EH (cell line): ENCODE measurements around the gene SLCO2B1.
A peak's percentile ranks its signal among the peaks of the same experiment; 100 is the strongest.

Source experiments
- DNase-seq: peaks from one replicate; pipeline ENCODE4 v3.0.0-alpha.2; 2015; ENCODE audit warnings: low read depth

SLCO2B1 gene

GRCh38 chr11:75161506-75162095 lies 10.7 kb downstream of the SLCO2B1 start:
- no peak for DNase-seq

DNA sequence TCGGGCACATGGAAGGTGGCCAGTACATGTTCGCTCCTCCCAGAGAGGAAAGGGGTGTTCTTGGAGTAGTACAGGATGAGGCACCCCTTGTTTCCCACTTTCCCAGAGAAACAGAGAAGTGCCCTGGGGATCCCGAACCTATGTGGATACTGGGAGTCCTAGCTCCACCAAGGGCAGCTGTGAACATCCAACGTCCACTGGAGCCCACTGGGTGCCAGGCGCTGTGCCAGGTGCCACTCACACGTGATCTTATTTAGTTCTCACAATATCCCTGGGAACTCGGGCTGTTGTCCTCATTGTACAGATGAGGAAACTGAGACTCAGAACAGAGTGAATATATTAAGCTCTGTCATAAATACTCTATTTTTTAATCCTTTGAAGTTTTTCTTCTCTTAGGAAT lies 12.0 kb downstream of the SLCO2B1 start:
- no peak for DNase-seq

DNA sequence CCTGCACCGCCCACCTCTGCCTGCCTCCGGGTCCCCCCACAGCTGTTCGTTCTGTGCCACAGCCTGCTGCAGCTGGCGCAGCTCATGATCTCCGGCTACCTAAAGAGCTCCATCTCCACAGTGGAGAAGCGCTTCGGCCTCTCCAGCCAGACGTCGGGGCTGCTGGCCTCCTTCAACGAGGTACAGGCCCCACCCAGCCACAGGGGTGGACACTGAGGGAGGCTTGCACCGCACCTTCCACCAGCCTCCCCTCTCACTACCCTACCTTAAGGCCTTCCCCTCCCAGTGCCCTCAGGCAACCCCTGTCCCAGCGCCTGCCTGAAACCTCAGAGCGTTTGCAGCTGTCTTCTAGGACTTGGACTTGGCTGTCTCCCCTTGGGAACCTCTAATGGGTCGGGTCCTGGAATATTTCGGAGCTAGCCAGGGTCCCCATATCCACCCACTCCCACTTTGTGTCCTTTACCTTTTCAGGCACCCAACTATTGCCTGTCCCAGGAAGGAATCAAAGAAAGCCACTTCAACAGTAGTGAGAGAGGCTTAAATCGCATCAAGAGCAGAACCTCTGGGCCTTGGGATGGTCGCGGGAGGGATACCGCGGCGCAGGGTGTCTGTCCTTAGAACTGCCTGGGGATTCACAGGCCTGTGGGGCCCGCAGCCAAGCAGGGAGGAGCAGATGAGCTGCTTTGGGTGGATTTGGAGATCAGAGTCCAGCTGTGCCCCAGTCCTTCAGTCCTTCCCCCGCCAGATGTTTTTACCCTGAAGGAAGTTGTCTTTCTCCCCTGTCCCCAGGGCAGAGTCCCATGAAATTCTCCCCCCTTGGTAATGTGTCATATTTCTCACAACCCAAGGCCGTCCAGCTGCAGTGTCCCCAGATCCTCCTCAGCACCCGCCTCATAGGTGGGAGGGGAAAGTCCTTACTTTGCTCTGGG lies 13.3 kb downstream of the SLCO2B1 start:
- DNase-seq = no peak

DNA sequence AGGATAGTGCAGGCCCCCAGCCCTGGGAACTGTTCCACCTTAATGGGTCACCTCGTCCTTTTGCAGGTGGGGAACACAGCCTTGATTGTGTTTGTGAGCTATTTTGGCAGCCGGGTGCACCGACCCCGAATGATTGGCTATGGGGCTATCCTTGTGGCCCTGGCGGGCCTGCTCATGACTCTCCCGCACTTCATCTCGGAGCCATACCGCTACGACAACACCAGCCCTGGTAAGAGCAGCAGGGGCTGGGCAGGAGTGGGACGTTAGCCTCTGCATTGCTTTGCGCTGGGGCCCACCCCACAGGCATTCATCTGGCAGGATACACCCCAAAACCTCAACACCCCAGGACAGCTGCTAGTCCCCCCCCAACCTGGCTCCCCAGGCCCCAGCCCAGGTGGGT lies 14.8 kb downstream of the SLCO2B1 start:
- DNase-seq = no peak

DNA sequence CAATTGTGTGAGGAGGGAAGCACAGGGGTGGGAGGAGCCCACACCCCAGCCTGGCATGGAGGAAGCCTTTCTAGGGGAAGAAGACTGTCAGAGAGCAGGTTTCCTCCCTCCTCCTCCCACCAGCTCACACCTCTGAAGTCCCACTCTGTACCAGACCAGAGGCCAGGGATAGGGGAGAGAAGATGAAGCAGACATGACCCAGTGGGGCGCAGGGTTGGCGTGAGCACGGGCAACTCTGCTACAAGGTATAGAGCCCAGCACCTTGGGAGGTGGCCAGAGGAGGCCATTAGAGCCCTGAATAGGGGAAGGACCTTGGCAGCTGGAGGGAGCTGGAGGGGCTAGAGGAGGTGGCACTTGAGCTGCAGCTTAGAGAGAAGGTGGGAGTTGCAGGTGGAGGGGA lies 15.9 kb downstream of the SLCO2B1 start:
- no peak for DNase-seq

DNA sequence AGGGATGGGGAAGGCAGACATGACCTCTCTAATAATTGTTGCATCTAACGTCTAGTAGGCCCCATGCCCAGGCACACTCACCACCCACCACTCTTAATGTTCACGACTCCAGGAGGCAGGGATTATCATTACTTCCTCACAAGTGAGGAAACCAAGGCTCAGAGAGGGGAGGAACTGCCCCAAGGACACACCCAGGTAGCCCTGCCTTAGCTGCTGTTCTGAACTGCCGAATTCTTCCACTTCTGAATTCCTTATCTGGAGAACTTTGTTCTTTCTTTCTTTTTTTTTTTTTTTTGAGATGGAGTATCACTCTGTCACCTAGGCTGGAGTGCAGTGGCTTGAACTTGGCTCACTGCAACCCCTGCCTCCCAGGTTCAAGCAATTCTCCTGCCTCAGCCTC lies 16.7 kb downstream of the SLCO2B1 start:
- no peak for DNase-seq

DNA sequence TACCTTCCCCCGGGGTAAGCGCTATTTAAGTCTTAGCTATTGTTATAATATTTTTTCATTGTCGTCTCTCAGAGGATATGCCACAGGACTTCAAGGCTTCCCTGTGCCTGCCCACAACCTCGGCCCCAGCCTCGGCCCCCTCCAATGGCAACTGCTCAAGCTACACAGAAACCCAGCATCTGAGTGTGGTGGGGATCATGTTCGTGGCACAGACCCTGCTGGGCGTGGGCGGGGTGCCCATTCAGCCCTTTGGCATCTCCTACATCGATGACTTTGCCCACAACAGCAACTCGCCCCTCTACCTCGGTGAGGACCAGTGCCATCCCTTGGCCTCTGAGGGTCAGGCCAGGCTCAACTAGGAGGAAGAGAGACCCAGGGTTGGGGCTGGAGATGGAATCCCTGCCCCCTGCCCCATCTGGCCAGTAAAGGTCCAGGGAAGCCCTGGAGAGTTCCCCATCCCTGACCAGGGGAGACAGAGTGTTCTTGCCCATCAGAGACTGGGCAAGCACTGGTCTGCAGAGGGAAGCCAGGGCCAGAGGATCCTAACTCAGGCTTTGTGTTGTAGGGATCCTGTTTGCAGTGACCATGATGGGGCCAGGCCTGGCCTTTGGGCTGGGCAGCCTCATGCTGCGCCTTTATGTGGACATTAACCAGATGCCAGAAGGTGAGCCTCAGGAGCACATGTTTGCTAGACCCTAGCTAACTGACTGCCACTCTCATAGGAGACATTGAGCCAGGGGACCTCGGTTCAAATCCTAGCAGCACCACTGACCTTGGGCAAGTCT lies 18.4 kb downstream of the SLCO2B1 start:
- DNase-seq = no peak

GRCh38 chr11:75170516-75171201 lies 19.8 kb downstream of the SLCO2B1 start:
- DNase-seq = no peak

- no peak for DNase-seq
Observed at GRCh38 chr11:75173336-75173735, 22.4 kb downstream of the SLCO2B1 start.

DNA sequence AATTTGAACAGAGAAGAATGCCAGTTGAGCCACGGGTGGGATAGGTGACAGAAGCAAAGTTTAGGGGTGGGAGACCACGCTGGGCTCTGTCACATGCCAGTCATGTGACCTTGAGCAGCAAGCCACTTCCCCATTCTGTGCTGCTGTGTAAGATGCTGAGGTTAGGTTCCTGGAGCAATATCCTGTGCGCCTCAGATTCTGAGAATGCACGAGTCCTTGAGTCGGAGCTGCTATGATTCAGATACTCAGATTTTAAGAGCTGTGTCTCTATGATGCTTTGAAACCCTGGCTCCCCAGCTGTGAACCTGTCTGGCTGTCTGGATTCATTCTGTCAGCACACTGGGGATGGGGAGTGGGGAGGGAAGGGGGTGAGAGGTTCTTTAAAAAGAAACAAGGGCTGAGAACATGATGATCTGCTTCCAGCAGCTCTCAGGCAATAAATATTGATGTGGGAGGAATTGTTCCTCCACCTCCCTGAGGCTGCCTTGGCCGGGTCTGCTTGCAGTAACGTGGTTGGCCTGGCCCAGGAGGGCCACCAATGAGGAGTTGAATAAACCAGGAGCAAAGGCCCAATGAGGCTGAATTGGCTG lies 24.0 kb downstream of the SLCO2B1 start:
- peak; percentile 28 for DNase-seq

GRCh38 chr11:75182664-75183063 lies 31.8 kb downstream of the SLCO2B1 start:
- DNase-seq = no peak

DNA sequence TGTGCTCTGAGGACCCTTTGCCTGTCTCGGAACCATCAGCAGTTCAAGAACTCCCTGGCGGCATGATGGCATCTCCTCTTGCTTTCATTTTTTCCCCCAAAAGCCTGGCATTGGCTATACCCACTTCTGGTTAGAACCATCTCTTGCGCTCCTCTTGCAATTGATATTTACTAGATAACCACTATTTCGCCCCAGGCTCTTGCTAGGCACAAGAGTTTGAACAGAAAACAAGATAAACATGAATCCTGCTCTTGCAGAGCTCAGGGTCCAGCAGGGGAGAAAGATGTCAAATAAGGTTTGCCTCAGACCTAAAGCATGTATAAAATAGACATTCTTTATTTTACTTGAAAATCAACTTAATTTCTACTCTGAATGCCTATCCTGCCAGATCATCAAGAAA lies 33.1 kb downstream of the SLCO2B1 start:
- DNase-seq = no peak

- DNase-seq = no peak
Observed at GRCh38 chr11:75184757-75185425, 34.0 kb downstream of the SLCO2B1 start.

GRCh38 chr11:75185866-75186265 lies 35.0 kb downstream of the SLCO2B1 start:
- no peak for DNase-seq

DNA sequence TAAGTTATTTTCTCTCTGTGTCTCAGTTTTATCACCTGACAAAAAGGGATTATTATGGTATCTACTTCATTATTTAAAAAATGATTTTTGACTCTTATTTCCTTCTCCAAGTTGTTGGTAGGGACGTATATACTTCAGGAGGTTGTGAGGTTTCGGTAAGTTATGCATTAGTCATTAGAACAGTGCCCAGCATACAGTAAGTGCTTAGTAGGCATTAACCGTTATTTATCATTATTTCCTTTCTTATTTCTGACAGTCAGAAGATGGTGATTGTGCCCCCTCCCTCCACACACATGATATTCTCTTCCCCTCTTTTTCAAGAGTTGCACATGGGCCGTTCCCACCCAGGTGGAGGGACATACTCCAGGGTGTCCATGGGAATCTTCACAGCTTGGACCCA lies 36.1 kb downstream of the SLCO2B1 start:
- no peak for DNase-seq

- no peak for DNase-seq
Observed at GRCh38 chr11:75188671-75189070, 37.8 kb downstream of the SLCO2B1 start.

GRCh38 chr11:75189108-75189507 lies 38.2 kb downstream of the SLCO2B1 start:
- DNase-seq = no peak

- no peak for DNase-seq
Observed at GRCh38 chr11:75189911-75190310, 39.0 kb downstream of the SLCO2B1 start.

DNA sequence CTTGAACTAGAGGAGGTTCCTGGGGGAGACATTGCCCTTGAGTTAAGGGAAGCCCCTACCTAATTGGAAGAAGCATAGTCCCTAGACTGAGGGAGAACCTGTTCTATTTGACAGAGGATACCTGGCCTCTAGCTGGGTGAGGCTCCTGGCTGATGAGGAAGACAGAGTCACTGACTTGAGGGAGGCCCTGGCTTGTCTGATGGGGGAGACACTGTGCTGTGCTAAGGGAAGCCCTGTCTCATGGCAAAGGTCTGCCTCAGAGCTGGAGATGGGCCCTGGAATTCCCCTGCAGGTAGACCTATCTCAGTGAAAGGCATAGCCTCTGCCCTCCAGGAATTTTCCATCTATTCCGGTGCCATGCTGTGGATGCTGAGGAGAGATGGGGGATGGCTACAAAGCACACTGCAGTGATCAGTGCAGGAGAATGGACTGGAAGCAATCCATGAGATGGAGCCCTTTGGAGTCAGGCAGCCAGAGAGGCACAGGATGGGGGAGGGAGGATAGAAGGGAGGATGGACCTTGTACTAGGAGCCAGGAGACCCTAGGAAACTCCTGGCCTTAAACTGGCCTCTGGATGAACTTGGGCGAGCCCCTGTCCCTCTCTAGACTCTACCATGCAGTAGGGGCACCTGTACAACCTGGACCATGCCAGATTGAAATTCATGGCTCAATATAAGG lies 39.9 kb downstream of the SLCO2B1 start:
- no peak for DNase-seq

DNA sequence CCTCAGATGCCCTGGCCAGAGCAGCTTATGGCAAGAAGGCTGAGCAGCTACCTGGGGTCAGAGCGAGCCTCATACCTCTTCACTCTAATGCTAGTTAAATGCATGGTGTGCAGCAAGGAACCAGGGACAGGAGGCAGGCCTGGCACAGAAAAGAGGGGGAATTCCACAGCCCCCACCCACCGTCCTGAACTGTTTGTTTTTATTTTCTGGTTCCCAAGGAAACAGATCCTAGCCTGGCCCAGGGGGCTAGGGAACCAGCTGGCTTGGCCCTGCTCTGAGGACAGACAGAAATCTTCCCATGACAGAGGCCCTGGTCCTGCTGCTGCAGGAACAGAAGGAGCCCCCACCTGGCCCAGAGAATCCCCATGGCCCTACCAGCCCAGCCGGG lies 40.4 kb downstream of the SLCO2B1 start:
- no peak for DNase-seq

- no peak for DNase-seq
Observed at GRCh38 chr11:75193271-75193670, 42.4 kb downstream of the SLCO2B1 start.
